ENCODE data around the gene ANAPC5.

Gene ANAPC5

GRCh38 chr12:121358073-121358472 is 5.9 kb upstream of the ANAPC5 start:
- Histone ChIP-seq H3K79me2 (no peaks in the 10 kb centered on the region), H3K4me2 (ENCODE audit: low read length) (no peak overlapping the region), H3K27ac (no peak overlapping the region), H3K9me3 (ENCODE audit: control insufficient read depth, low read length) (no peaks in the 10 kb centered on the region), H3K4me3 (ENCODE audit: low read depth, low read length) (no peak overlapping the region), H3K36me3 (ENCODE audit: control insufficient read depth, insufficient read depth, low read length) (no peaks in the 10 kb centered on the region), H3K27me3 (ENCODE audit: control insufficient read depth, insufficient read depth, low read length) (no peaks in the 10 kb centered on the region), H2AFZ (no peak overlapping the region), H3K4me1 (peaks cover 1% of the 10 kb centered on the region), H3K9ac (no peak overlapping the region)
- no peak for TF ChIP-seq CTCF (IDR thresholded peaks at IDR 0.05)

DNA sequence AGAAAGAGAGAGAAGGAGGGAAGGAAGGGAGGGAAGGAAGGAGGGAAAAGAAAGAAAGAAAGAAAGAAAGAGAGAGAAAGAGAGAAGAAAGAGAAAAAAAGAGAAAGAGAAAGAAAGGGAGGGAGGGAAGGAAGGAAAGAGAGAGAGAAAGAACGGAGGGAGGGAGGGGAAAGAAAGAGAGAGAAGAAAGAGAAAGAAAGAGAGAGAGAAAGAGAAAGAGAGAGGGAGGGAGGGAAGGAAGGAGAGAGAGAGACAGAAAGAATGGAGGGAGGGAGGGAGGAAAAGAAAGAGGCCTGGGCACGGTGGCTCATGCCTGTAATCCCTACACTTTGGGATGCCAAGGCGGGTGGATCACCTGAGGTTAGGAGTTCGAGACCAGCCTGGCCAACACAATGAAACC is 5.1 kb upstream of the ANAPC5 start:
- no peaks in the 10 kb centered on the region for H3K36me3 ChIP-seq (ENCODE audit: control insufficient read depth, insufficient read depth, low read length)
- no peak for TF ChIP-seq CTCF (IDR thresholded peaks at IDR 0.05)
- H3K4me3 ChIP-seq (ENCODE audit: low read depth, low read length): no peak overlapping the region
- H3K4me2 ChIP-seq (ENCODE audit: low read length): no peak overlapping the region
- H3K9ac ChIP-seq: no peak overlapping the region
- no peaks in the 10 kb centered on the region for H3K79me2 ChIP-seq
- peaks cover 3% of the 10 kb centered on the region for H3K4me1 ChIP-seq
- H3K9me3 ChIP-seq (ENCODE audit: control insufficient read depth, low read length): no peaks in the 10 kb centered on the region
- no peaks in the 10 kb centered on the region for H3K27me3 ChIP-seq (ENCODE audit: control insufficient read depth, insufficient read depth, low read length)
- no peak overlapping the region for H2AFZ ChIP-seq
- H3K27ac ChIP-seq: no peak overlapping the region

- Histone ChIP-seq H3K4me2 (ENCODE audit: low read length) (no peak overlapping the region), H3K9me3 (ENCODE audit: control insufficient read depth, low read length) (no peaks in the 10 kb centered on the region), H3K79me2 (peaks cover under 1% of the 10 kb centered on the region), H3K27me3 (ENCODE audit: control insufficient read depth, insufficient read depth, low read length) (no peaks in the 10 kb centered on the region), H3K4me3 (ENCODE audit: low read depth, low read length) (no peak overlapping the region), H3K36me3 (ENCODE audit: control insufficient read depth, insufficient read depth, low read length) (no peaks in the 10 kb centered on the region), H3K4me1 (peaks cover 3% of the 10 kb centered on the region), H2AFZ (no peak overlapping the region), H3K9ac (no peak overlapping the region), H3K27ac (no peak overlapping the region)
- TF ChIP-seq CTCF (IDR thresholded peaks at IDR 0.05): no peak
These were observed 4.4 kb upstream of the ANAPC5 start for GRCh38 chr12:121356657-121357056.

- Histone ChIP-seq H3K9ac (no peak overlapping the region), H3K27ac (no peak overlapping the region), H2AFZ (no peak overlapping the region), H3K79me2 (peaks cover 8% of the 10 kb centered on the region), H3K9me3 (ENCODE audit: control insufficient read depth, low read length) (no peaks in the 10 kb centered on the region), H3K4me3 (ENCODE audit: low read depth, low read length) (no peak overlapping the region), H3K27me3 (ENCODE audit: control insufficient read depth, insufficient read depth, low read length) (no peaks in the 10 kb centered on the region), H3K4me2 (ENCODE audit: low read length) (no peak overlapping the region), H3K4me1 (peaks cover 5% of the 10 kb centered on the region), H3K36me3 (ENCODE audit: control insufficient read depth, insufficient read depth, low read length) (no peaks in the 10 kb centered on the region)
- no peak for TF ChIP-seq CTCF (IDR thresholded peaks at IDR 0.05)
These were observed 3.6 kb upstream of the ANAPC5 start for GRCh38 chr12:121355818-121356217.

DNA sequence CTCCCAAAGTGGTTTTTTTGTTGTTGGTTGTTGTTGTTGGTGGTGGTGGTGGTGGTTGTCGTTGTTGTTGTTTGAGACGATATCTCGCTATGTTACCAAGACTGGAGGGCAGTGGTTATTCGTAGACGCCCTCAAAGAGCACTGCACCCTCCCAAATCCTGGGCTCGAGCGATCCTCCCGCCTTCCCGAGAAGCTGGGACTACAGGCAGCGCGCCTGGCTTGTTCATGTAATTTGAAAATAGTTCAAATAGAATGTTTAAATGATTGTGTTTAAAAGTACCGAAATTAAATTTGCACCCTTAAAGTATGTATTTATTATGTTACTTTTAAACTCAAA is 439 bp upstream of the ANAPC5 start:
- Histone ChIP-seq H2AFZ (peak overlapping the region; percentile 99), H3K9ac (no peak overlapping the region), H3K27ac (no peak overlapping the region), H3K4me2 (ENCODE audit: low read length) (peak overlapping the region; percentile 66), H3K36me3 (ENCODE audit: control insufficient read depth, insufficient read depth, low read length) (no peaks in the 10 kb centered on the region), H3K9me3 (ENCODE audit: control insufficient read depth, low read length) (no peaks in the 10 kb centered on the region), H3K27me3 (ENCODE audit: control insufficient read depth, insufficient read depth, low read length) (no peaks in the 10 kb centered on the region), H3K4me3 (ENCODE audit: low read depth, low read length) (peak overlapping the region; percentile 95), H3K4me1 (peaks cover 8% of the 10 kb centered on the region), H3K79me2 (peaks cover 11% of the 10 kb centered on the region)
- TF ChIP-seq CTCF (IDR thresholded peaks at IDR 0.05): no peak
